Occipital lobe (tissue), 2 donors: ENCODE measurements around the gene FBXO28. TPM values are rescaled to one million over a fixed set of nuclear protein-coding genes. Genes with fewer than 3 reads are reported as not detected.
A peak's percentile ranks its signal among the peaks of the same experiment; 100 is the strongest.
"Not testable (repeated sequence)": the region's sequence is repeated elsewhere in the genome, so short reads cannot be mapped to it uniquely, and the experiment has no call there.

Source experiments
- DNase-seq: peaks from one replicate; lab custom pipeline; 2025; lab: John Stamatoyannopoulos, UW
- total RNA-seq: library from RNA; depleted of rRNA; stranded (reverse); fragments of >200 nt; gene quantifications from one replicate; pipeline ENCODE4 v1.2.3, GENCODE V29; 2014

Gene FBXO28, protein sequence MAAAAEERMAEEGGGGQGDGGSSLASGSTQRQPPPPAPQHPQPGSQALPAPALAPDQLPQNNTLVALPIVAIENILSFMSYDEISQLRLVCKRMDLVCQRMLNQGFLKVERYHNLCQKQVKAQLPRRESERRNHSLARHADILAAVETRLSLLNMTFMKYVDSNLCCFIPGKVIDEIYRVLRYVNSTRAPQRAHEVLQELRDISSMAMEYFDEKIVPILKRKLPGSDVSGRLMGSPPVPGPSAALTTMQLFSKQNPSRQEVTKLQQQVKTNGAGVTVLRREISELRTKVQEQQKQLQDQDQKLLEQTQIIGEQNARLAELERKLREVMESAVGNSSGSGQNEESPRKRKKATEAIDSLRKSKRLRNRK
- 56.9 TPM for total RNA-seq

DNA sequence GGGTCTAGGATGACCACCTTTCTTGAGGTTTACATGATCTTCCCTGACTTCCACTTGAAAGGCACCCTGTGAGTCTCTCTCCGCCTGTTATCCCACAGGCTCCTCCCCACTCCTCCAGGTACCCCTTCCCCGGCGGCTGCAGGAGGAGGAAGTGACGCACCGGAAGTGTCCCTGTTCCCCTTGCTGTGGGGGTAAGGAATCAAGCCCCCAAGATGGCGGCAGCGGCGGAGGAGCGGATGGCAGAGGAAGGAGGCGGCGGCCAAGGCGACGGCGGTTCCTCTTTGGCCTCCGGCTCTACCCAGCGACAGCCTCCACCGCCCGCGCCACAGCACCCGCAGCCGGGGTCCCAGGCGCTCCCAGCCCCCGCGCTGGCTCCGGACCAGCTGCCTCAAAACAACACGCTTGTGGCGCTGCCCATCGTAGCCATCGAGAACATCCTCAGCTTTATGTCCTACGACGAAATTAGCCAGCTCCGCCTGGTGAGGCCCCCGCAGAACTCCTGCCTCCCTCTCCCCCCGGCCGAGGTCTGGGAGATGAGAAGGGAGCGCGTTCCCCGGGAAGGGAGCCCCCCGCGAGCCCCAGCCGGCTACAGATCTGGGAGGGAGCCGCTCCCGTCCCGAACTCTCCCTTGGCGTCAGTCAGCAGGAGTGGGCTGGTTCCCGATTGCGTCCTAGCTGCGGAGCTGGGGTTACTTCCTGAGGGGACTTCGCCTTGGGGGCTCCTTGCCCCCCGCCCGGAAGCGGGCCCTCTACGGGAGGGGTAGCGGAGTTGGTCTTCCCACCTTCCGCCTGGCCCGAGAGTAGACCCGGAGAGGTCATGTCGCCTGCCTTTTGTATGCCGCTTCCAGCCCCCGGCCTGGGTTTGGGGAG lies at the start of gene FBXO28:
Gene FBXO28, plus strand, starts transcription at position 194 of the 869 bp plus-strand sequence. Its CDS starts 19 bp downstream, at position 213.
- peak; percentile 94 for DNase-seq

DNA sequence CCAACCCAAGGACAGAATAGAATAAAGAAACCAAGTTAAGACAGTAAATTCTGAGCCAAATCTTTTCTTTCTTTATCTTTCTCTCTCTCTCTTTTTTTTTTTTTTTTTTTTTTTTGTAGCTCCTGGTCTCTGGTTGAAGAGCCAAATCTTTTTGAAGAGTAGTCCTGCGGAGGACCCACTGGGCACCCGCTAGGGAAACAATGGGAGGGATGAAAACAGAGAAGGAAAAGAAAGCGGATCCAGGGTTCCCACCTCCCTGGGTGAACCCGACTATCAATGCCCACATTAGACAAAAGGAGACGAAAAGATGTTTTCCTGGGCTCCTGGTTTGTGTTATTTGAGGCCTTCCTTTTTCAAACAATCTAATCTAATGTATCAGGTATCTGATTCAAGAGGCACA lies 49.8 kb upstream of the FBXO28 start:
- no peak for DNase-seq

DNA sequence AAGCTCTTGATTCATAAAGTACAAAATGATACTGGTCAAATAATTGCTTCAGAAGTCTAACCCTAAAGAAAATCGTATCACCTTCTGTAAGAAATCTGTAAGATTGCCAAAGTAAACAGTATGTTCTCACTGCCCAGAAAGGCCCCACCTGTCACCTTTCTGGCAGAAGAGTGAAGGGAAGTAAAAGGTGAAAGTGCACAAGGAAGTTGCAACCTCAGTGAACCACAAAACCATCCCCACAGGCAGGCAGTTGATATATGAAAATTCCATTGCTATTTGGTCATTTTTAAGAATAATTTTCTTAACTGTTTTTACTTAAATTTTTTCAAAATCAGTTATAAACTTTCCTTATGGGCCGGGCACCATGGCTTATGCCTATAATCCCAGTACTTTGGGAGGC lies 48.5 kb upstream of the FBXO28 start:
- no peak for DNase-seq

DNA sequence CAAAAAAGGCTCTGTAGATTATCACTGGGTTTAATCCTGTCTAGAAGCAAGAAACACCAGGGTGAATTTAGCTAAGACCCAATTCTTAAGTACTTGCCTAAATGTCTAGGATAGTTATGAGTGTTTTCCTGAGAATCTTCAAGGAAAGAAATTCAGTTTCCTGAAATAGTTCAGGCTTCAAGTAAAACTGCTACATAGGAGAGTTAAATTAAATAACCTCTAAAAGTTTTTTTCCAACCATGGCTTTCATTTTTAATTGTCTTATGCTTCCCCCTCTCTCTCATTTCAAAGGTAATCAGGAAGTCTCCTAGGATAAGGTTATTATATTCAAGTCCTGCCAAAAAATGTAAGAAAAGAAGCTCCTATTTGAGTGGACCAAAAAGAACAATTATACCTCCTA lies 46.7 kb upstream of the FBXO28 start:
- no peak for DNase-seq

DNA sequence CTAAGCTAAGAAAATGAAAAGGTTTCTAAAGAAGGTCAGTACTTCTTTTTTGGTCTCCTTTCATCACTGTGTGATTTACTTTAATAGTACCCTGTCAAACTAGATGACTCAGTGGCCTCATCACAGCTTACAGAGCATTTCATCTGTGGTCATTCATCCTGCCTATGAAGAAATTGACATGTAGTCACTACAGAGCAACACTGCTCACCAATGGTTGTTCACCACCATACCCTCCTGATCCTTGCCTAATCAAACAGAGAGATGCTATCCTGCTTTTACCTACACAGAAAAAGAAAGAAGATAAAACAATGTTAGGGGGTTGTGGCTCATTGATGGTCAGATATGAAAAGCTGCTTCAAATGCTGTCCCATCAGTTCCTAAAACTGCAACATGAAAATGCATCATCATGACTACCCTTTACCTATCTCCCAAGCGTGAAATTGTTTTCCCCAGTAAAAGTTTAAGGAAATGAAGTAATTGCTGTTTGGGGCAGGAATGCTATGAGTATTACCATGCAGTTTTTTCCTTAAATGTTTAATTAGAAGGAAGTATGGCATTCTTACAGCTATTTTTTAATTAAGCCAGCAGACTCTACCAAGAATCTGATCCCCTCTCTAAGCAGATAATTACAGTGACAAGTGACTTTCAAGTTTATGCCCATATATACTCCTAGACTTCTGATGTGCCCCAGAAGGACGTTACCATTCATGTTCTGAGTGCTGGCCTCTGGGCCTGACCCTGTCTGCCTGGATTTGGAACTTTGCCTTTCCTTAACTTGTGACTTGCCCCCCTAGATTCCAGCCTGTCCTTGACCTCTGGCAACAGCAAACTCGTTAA lies 46.1 kb upstream of the FBXO28 start:
- no peak for DNase-seq

DNA sequence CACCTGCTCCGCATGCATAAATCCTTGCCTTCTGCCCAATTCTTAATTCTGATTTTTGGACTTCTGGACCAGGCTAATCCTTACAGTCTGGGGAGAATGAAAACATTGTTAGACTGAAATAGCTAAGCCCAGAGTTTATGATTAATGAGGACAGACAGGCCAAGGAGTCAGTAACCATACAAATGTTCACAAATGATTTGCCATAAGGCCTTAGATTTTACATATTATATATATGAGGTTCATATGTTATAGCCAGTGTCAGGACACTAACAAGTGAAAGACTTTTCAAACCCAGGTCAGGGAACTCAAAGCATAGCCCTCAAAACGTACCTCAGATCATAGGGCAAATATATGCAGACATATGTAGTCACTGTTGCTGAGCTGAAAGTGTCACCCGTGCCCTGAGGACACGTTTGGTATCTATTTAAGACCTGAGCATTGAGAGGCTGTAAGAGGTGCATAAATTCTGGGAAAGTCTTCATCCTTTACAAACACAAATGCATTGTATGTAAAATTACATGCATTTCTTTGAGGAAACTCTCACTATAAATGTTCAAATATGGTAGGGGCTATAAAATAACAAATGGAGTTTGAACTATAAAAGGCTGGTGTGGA lies 45.3 kb upstream of the FBXO28 start:
- no peak for DNase-seq

DNA sequence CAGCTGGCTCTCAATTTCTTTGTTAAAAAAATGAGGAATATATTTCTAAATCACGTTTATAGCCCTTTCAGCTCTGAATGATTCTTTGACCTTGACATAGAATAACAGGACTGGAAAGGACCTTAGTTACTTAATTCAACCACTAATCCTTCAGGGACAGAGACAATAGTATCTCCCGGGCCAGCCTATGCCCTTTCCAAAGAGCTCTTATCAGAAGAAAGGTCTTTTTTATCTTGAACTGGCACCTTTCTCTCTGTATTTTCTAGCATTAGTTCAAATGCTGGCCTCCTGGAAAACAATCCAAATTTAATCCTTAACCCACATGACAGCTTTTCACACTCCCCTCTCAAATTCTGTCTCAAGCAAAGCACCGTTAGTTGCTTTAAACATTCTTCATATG lies 44.8 kb upstream of the FBXO28 start:
- DNase-seq = no peak

DNA sequence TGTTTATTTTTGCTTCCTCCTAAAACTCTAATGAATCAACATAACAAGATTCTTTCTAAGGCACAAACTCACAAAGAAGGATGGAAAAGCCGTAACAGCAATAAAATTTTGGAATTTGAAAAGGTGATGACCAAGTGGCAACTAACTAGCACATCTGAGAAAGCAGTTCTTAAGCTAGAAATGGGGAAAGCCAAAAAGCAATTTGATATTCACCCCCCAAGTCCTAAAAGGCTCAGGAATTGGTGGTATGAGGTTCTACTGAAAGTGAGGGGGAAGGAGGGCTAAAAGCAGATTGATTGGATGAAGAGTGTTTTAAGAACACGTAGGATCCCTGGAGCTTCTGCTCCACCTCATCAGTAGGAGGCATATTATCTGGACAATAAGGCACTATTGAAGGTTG lies 43.4 kb upstream of the FBXO28 start:
- DNase-seq = no peak

DNA sequence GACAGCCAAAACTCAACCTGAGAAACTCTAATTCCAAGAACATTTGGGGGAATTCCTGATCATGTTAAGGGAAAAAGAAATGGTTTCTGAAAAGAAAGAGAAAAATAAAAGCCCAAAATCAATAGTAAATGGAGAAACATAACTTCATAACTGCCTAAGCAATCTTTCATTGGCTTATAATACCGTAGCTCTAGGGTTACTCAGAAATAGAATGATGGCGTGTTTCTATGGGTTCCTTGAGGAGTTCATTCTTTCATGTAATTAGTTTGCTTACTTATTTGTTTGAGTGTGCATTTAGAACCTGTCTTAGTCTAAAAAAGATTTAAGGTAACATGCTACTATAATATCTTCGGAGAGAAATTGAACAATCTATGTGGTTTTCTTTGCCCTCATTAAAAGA lies 37.5 kb upstream of the FBXO28 start:
- DNase-seq = no peak

DNA sequence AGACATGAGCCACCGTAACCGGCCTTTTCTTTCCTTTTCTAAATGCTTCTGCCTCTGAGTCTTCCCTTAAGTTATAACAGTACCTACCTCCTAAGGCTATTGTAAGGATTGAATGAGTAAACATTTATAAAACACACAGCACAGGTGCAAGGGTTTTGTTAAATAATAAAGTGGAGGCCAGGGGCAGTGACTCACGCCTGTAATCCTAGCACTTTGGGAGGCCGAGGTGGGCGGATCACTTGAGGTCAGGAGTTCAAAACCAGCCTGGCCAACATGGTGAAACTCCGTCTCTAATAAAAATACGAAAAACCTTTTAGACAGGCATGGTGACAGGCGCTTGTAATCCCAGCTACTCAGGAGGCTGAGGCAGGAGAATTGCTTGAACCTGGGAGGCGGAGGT lies 34.3 kb upstream of the FBXO28 start:
- DNase-seq = not testable (repeated sequence)

DNA sequence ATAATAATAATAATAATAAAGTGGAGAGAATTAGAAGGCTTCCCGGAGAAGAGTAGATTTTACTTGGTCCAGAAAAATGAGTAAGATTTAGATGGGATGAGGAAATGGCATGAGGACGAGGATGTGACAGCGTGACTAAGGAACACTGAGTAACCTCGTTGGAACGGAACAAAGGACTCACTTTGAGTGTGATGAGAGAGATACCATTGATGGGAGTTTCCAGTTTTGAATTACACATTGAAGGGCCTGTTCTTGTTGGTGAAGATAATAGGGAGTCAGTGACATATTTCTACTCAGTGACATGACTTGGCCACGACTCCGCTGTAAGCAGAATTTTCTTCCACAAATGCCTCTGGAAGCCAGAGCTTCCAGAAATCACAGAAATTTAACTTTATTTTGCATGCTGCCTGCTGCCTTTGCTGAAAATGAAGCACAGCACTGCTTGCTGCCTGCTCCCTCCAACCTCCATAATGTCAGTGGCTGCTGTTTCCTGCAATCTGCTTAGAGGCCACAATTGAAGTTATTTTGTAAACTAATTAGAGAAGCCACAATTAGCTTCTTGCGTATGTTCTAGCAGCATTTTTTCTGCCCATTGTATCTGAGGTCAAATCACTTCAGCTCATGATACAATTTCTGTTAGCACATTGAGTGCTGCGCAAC lies 33.7 kb upstream of the FBXO28 start:
- DNase-seq = no peak

DNA sequence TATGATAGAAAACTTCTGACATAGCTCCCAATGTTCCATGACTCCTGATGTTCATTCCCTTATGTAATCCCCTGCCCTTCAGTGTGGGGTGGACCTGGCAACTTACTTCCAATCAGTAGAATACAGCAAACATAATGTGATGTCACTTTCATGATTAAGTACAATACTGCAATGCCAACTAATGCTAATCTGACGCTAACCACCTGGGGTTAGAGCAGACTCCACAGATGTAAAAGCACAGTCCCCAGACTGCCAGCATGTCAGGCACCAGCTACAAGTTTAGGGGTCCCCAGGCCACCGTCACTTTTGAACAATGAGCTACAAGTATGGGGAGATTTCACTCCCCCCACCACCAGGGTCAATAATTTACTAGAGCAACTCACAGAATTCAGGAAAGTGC lies 32.3 kb upstream of the FBXO28 start:
- DNase-seq = no peak

DNA sequence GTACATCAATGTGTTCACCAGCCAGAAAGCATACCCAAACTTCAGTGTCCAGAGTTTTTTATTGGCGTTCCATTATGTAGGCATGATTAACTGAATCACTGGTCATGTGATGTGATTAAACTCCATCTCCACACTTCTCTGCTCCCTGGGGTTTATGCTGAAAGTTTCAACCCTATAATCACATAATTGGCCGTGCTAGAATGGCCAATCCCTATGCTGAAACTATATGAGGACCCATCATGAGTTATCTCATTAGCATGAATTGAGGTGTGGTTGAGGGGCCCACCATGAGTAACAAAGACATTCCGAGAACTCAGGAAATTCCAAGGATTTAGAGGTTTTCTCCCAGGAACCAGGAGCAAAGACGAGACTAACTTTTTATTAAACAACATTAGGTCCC lies 31.8 kb upstream of the FBXO28 start:
- DNase-seq = no peak

DNA sequence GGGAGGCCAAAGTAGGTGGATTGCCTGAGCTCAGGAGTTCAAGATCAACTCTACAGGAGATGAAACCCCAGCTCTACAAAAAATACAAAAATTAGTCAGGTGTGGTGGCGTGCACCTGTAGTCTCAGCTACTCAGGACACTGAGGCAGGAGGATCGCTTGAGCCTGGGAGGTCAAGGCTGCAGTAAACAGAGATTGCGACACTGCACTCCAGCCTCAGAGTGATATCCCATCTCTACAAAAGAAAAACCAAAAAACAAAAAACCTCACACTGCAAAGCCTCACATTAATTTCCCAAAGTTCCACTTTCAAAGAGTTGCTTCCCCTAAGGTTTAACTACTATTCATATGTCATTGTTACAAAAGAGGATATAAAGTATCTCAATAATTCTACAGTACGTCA lies 29.0 kb upstream of the FBXO28 start:
- DNase-seq = no peak

DNA sequence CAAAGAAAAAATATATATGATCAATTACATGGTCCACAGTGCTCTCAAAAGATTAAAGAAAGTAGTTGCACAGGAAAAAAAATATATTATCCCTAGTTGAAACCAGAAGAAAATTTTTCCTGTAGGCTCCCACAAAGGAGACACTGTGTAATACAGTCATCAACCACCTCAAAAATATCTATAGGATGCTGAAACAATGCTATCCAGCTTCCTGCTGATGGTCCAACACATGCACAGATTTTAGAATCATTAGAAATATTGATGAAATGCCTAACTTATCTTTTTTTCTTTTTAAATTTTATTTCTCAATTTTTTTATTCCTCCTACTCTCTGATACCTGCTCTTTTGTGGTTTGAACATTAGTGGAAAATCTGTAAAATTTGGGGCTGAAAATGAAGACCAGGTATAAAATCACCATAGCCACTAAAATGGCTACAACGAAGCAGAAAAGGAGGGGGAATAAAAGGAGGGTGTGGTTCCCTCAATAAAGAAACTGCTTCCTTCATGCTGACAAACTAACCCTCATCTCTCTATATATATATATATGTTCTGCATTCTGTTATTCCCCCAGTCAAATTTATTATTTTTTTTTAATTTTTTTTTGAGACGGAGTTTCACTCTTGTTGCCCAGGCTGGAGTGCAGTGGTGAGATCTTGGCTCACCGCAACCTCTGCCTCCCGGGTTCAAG lies 28.3 kb upstream of the FBXO28 start:
- DNase-seq = no peak

DNA sequence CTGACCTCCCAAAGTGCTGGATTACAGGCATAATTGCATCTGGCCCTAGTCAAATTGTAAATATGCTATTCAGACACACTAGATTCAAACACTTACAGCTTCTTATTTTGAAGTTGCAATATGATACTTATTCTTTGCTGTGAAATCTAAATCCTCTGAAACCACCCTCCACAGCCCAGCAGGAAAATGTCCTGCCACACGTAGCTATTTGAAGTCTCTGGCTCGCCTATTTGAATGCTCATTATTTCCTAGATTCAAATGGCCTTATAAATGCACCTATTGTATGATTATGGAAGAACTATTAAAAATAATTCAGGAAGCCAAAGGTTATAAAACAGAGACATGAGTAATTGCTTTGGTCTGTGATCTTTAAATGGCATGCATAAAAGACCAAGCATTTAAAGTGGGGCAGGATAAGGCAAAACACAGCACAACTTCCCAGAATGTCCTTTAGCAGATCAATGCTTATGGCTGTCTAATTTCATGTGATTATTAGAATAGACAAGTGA lies 26.6 kb upstream of the FBXO28 start:
- DNase-seq = no peak

DNA sequence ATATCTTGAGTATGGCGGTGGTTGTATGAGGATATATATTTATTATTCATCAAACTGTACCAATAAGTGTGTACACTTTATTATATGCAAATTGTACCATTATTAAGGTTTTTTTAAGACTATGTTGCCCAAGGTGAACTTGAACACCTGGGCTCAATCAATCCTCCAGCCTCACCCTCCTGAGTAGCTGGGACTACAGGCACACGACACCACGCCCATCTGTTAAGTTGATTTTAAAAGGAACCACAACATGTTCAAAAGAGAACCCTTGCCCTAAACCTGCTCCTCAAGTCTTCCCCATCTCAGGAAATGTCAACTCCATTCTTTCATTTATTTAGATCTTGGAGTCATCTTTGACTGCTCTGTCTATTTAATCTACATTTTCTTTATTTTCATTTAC lies 24.3 kb upstream of the FBXO28 start:
- DNase-seq = no peak

DNA sequence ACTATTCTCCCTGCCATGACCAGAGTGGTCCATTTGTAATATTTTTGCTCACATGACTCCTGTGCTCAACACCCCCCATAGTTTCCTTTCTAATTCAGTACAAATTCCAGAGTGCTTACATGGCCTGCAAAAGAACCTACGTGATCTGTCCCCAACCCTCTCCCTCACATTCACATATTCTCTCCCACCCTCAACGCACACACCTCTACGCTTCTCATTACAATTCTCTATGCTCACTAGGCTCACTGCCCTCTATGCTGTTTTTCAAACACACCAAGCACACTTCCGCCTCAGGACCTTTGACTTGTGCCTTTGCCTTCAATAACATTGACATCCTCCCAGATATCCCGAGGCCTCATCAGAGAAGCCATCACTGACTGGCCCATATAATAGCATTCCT lies 23.8 kb upstream of the FBXO28 start:
- no peak for DNase-seq

DNA sequence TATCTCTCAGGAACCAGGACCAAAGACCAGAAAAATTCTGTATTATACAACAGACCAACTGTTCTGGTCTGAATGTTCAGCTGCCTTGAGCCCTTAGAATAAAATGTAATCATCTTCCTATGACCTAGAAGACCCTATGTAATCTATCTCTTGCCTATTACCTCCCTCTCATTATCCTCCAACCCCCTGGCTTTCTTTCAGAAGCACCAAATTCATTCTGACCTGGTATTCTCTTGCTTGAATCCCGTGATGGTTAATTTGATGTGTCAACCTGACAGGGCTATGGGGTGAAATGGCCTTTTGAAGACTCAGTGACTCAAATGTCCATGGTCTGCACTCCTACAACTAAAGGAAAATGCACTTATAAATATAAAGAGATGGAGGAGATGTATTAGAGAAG lies 21.8 kb upstream of the FBXO28 start:
- no peak for DNase-seq

DNA sequence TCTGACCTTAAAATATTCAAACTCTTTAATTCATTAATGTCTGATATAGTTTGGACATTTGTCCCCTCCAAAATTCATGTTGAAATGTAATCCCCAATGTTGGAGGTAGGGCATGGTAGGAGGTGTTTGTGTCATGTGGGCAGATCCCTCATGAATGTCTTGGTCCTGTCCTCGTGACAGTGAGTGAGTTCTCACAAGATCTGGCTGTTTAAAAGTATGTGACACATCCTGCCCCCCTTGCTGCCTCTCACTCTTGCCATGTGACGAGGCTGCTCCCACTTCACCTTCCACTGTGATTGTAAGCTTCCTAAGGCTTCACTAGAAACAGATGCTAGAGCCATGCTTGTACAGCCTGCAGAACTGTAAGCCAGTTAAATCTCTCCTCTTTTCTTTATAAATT lies 21.3 kb upstream of the FBXO28 start:
- no peak for DNase-seq
